ENCODE data around the gene ZSWIM3. TPM values are rescaled to one million over a fixed set of nuclear protein-coding genes. Genes with fewer than 3 reads are reported as not detected.
A peak's percentile ranks its signal among the peaks of the same experiment; 100 is the strongest.
"Not testable (repeated sequence)": the region's sequence is repeated elsewhere in the genome, so short reads cannot be mapped to it uniquely, and the experiment has no call there.

ZSWIM3 gene
- total RNA-seq, 1 experiment from 2014 or later, result 6.4 TPM

DNA sequence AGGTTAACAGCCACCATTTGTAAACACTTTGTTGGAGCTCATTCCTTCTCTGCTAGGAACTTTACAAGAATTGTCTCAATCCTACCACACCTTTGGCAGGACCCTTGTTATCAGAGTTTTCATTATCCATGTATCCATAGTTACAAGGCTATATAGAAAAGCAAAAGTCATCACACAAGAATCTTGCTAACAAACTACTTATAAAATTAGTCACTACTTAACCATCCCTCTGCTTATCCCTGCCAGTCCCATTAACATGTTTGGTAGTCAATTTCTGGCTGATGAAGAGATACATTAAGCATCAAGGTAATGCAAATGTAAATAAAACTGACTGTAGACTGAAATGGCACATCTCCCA, 10.4 kb downstream of the ZSWIM3 start:
- no peaks in the 10 kb centered on the region for H3K9me3 Mint-ChIP-seq (ENCODE audit: unreplicated experiment)
- Histone ChIP-seq H3K27me3 (replicated peaks; ENCODE audit: control insufficient read depth, insufficient read depth, low read length) (no peaks in the 10 kb centered on the region), H3K4me3 (ENCODE audit: low read depth, low read length) (no peak overlapping the region), H3K9me3 (no peaks in the 10 kb centered on the region), H3K4me1 (peaks cover 16% of the 10 kb centered on the region), H3K36me3 (ENCODE audit: control insufficient read depth, insufficient read depth, low read length) (no peaks in the 10 kb centered on the region)
- peaks cover 18% of the 10 kb centered on the region for H3K4me1 Mint-ChIP-seq (ENCODE audit: low read depth, unreplicated experiment)
- H3K4me3 Mint-ChIP-seq (ENCODE audit: unreplicated experiment), result no peak overlapping the region
- BruUV-seq (replicated peaks), result no TSS peak
- no peak for TF ChIP-seq CTCF (IDR thresholded peaks at IDR 0.05; ENCODE audit: insufficient read depth in 1 of 2, low read depth in 1 of 2, low read length in 1 of 2, severe bottlenecking in 1 of 2, unreplicated experiment in 1 of 2)
- intact Hi-C loops (cut with micrococcal nuclease; ENCODE audit: unreplicated experiment), result no loop called here
- DNase-seq, result no peak
- H3K36me3 Mint-ChIP-seq (ENCODE audit: insufficient read depth, unreplicated experiment), result peaks cover 6% of the 10 kb centered on the region
- H3K27ac Mint-ChIP-seq (ENCODE audit: unreplicated experiment), result no peak overlapping the region
- CTCF ChIA-PET, result no interaction called here
- POLR2A ChIA-PET, result interaction anchor here (0.6 kb wide), 1 partner anchor 67 kb away, joined by 12 read pairs; no protein-coding TSS in a partner anchor
- H3K27me3 Mint-ChIP-seq (ENCODE audit: insufficient read depth, unreplicated experiment), result no peaks in the 10 kb centered on the region

DNA sequence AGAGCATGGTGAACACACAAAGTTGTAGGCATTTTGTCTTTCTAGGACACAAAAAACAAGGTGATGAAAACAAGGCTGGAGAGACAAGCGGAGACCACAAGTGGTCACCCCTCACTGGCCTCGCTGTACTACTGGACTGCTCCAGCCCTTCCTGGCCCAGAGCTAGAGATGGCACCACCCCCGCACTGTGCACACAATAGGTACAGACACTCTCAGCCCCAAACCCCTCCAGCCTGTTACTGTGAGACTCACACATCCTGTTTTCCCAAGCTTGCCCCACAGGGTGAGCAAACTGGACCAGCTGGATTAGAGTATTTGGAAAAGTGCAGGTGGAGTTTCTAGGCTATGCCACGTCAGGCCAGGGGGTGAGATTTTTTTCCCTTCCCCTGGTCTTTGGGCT, 15.2 kb downstream of the ZSWIM3 start:
- ChIA-PET POLR2A (interaction anchor here (0.6 to 1.7 kb wide), 3 partner anchors 8 to 14 kb away, joined by 3 to 6 read pairs (median 3); no protein-coding TSS in a partner anchor), CTCF (interaction anchor here (0.9 to 1.4 kb wide), 2 partner anchors 18 to 48 kb away, joined by 3 read pairs; no protein-coding TSS in a partner anchor)
- H3K9me3 ChIP-seq, result no peaks in the 10 kb centered on the region
- intact Hi-C loops (cut with micrococcal nuclease; ENCODE audit: unreplicated experiment), result no loop called here
- no peak overlapping the region for H3K4me3 ChIP-seq (ENCODE audit: low read depth, low read length)
- no peak for TF ChIP-seq CTCF (IDR thresholded peaks at IDR 0.05; ENCODE audit: insufficient read depth in 1 of 2, low read depth in 1 of 2, low read length in 1 of 2, severe bottlenecking in 1 of 2, unreplicated experiment in 1 of 2)
- H3K4me3 Mint-ChIP-seq (ENCODE audit: unreplicated experiment), result no peak overlapping the region
- 0 out of 2 replicates have a peak, but pooled peaks cover 4% of the 10 kb centered on the region for H3K4me1 ChIP-seq
- H3K27me3 ChIP-seq (replicated peaks; ENCODE audit: control insufficient read depth, insufficient read depth, low read length), result no peaks in the 10 kb centered on the region
- DNase-seq, result peak in 1 of 2 experiments; percentile 44
- H3K27ac Mint-ChIP-seq (ENCODE audit: unreplicated experiment), result no peak overlapping the region
- H3K36me3 ChIP-seq (ENCODE audit: control insufficient read depth, insufficient read depth, low read length), result 0 out of 2 replicates have a peak, but pooled peaks cover 1% of the 10 kb centered on the region
- no peaks in the 10 kb centered on the region for H3K9me3 Mint-ChIP-seq (ENCODE audit: unreplicated experiment)
- H3K27me3 Mint-ChIP-seq (ENCODE audit: insufficient read depth, unreplicated experiment), result no peaks in the 10 kb centered on the region
- no peaks in the 10 kb centered on the region for H3K36me3 Mint-ChIP-seq (ENCODE audit: insufficient read depth, unreplicated experiment)
- peaks cover 11% of the 10 kb centered on the region for H3K4me1 Mint-ChIP-seq (ENCODE audit: low read depth, unreplicated experiment)
- no TSS peak for BruUV-seq (replicated peaks)

GRCh38 chr20:45873409-45874103, 16.1 kb downstream of the ZSWIM3 start:
- no TSS peak for BruUV-seq (replicated peaks)
- intact Hi-C loops (cut with micrococcal nuclease; ENCODE audit: unreplicated experiment), result no loop called here
- POLR2A ChIA-PET, result no interaction called here

GRCh38 chr20:45874104-45874481, 16.7 kb downstream of the ZSWIM3 start:
- BruUV-seq (replicated peaks); H3K4me3 ChIP-seq (ENCODE audit: low read depth, low read length); H3K27me3 ChIP-seq (replicated peaks; ENCODE audit: control insufficient read depth, insufficient read depth, low read length); H3K4me1 Mint-ChIP-seq (ENCODE audit: low read depth, unreplicated experiment); H3K9me3 Mint-ChIP-seq (ENCODE audit: unreplicated experiment); H3K36me3 ChIP-seq (ENCODE audit: control insufficient read depth, insufficient read depth, low read length); H3K27ac Mint-ChIP-seq (ENCODE audit: unreplicated experiment); H3K36me3 Mint-ChIP-seq (ENCODE audit: insufficient read depth, unreplicated experiment); POLR2A ChIA-PET; H3K4me3 Mint-ChIP-seq (ENCODE audit: unreplicated experiment); H3K4me1 ChIP-seq; H3K27me3 Mint-ChIP-seq (ENCODE audit: insufficient read depth, unreplicated experiment); CTCF ChIA-PET; H3K9me3 ChIP-seq; DNase-seq; intact Hi-C loops (cut with micrococcal nuclease; ENCODE audit: unreplicated experiment): not testable (repeated sequence)

More at GRCh38 chr20:45873409-45874103, 16.1 kb downstream of the ZSWIM3 start:
- Histone ChIP-seq H3K9me3 (no peaks in the 10 kb centered on the region), H3K27me3 (replicated peaks; ENCODE audit: control insufficient read depth, insufficient read depth, low read length) (no peaks in the 10 kb centered on the region), H3K4me3 (ENCODE audit: low read depth, low read length) (no peak overlapping the region), H3K36me3 (ENCODE audit: control insufficient read depth, insufficient read depth, low read length) (peaks cover 4% of the 10 kb centered on the region; the same call in 1 of the 2 replicates), H3K4me1 (no peaks in the 10 kb centered on the region)
- no peak for DNase-seq
- no peaks in the 10 kb centered on the region for H3K9me3 Mint-ChIP-seq (ENCODE audit: unreplicated experiment)
- TF ChIP-seq CTCF (IDR thresholded peaks at IDR 0.05; ENCODE audit: insufficient read depth in 1 of 2, low read depth in 1 of 2, low read length in 1 of 2, severe bottlenecking in 1 of 2, unreplicated experiment in 1 of 2), result no peak
- CTCF ChIA-PET, result no interaction called here
- H3K27ac Mint-ChIP-seq (ENCODE audit: unreplicated experiment), result no peak overlapping the region
- H3K27me3 Mint-ChIP-seq (ENCODE audit: insufficient read depth, unreplicated experiment), result no peaks in the 10 kb centered on the region
- H3K4me1 Mint-ChIP-seq (ENCODE audit: low read depth, unreplicated experiment), result peaks cover 6% of the 10 kb centered on the region
- H3K36me3 Mint-ChIP-seq (ENCODE audit: insufficient read depth, unreplicated experiment), result peaks cover 4% of the 10 kb centered on the region
- H3K4me3 Mint-ChIP-seq (ENCODE audit: unreplicated experiment), result no peak overlapping the region
